GM13977 (cell line): ENCODE results near the gene DBNDD1.

Source experiments
- DNase-seq: peaks from one replicate; pipeline ENCODE4 v3.0.0; 2012; ENCODE audit warnings: low spot score
- in situ Hi-C: fragments of 300-500 bp; cut with MboI; formaldehyde crosslinking; loops from one replicate; pipeline ENCODE4 v1.12.0; 2022; ENCODE audit warnings: low sequenced_read_pairs, low pct_unique_long_range_greater_than_20kb, mixed read lengths, inconsistent platforms; ENCODE audit not compliant: unreplicated experiment
- TF ChIP-seq, protein P1 (sequence below): IDR thresholded peaks from 2 replicates; pipeline ENCODE4 v1.5.1; 2012; ENCODE audit warnings: mild to moderate bottlenecking, control low read depth; ENCODE audit not compliant: insufficient read depth; ENCODE audit errors: extremely low read depth, missing control alignments

DBNDD1 gene

DNA sequence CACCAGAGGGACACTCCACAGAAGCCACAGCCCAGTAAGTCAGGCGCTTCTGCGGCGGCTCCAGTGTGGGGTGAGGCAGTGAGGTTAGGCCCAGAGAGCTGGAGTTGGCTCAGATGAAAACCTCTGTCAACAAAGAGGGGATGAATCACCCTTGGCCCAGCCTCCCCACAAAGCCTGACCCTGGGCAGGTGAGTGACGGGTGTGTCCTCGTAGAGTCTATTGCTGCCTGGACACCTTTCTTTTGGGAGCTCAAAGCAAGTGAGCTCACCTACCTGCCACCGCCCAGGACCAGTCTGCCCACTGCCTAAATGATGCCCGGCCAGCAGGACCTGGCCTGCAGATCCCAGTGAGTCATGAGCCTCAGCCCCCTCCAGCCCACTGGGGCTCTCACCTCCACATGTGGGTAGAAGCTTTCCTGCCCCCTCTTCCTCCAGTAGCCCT lies 24.9 kb upstream of the DBNDD1 start:
- in situ Hi-C loops, result no loop called here
- TF ChIP-seq, protein P1, sequence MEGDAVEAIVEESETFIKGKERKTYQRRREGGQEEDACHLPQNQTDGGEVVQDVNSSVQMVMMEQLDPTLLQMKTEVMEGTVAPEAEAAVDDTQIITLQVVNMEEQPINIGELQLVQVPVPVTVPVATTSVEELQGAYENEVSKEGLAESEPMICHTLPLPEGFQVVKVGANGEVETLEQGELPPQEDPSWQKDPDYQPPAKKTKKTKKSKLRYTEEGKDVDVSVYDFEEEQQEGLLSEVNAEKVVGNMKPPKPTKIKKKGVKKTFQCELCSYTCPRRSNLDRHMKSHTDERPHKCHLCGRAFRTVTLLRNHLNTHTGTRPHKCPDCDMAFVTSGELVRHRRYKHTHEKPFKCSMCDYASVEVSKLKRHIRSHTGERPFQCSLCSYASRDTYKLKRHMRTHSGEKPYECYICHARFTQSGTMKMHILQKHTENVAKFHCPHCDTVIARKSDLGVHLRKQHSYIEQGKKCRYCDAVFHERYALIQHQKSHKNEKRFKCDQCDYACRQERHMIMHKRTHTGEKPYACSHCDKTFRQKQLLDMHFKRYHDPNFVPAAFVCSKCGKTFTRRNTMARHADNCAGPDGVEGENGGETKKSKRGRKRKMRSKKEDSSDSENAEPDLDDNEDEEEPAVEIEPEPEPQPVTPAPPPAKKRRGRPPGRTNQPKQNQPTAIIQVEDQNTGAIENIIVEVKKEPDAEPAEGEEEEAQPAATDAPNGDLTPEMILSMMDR, result no peak
- peak; percentile 18 for DNase-seq

DNA sequence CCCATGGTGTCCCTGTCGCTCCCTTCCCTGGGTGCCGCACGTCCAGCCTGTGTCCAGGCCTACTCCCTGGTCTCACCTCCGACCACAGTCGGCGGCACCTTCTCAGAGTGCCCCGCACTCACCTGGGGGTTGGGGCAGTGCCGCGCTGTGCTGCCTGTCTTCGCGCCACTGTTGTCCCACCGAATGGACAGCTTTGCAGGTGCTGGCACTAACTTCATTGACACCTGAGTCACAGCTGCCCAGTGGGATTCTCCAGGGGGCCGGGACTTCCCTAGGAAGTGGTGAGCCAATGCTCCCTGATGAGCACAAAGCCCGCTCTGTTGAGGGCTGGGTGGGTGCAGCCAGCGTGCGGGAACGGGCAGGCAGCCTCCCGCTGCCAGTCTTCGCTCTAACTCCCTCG lies 24.3 kb upstream of the DBNDD1 start:
- TF ChIP-seq, protein P1, result no peak
- in situ Hi-C loops, result no loop called here
- peak; percentile 13 for DNase-seq

DNA sequence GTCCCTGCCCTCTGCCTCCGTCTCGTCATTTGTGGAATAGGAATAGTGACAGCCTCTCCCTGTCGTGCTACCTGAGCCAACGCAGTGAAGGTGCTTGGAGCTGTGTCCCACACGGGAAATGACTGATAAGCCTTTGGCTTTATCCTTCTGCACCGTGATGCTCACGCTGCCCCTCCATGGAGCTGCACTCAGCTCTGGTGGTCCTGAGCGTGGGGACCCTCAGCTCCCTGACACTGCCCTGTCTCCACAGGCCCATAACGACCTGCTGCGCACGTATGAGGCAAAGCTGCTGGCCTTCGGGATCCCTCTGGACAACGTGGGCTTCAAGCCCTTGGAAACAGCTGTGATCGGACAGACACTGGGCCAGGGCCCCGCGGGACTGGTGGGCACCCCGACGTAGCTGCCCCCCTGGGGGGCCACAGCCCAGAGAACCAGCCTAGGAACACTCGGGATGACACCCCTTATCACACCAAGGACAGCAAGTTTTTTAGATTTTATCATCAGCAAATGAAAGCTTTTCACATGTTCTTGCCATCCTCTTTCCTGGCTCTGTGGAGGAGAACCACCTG lies 23.8 kb upstream of the DBNDD1 start:
- peak; percentile 8 for DNase-seq
- in situ Hi-C loops, result no loop called here
- TF ChIP-seq, protein P1, result no peak

DNA sequence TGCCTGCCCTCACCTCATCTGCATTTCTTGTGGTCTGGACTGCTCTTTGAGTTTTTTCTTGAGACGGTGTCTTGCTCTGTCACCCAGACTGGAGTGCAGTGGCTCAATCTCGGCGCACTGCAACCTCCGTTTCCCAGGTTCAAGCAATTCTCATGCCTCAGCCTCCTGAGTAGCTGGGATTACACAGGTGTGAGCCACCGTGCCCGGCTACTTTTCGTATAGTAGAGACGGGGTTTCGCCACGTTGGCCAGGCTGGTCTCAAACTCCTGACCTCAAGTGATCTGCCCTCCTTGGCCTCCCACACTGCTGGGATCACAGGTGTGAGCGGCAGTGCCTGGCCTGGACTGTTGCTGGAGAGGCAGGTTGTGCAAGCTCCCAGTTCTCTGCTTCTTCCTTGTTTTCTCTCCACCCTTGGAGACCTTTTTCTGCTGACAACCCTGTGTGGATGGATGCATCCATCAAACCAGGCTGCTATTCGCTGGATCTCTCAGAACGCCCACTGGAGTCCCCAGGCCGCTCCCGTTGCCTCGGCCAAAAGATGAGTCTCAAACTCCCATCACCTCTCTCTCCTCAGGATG lies 22.7 kb upstream of the DBNDD1 start:
- TF ChIP-seq, protein P1, result no peak
- peak; percentile 14 for DNase-seq
- in situ Hi-C loops, result no loop called here

DNA sequence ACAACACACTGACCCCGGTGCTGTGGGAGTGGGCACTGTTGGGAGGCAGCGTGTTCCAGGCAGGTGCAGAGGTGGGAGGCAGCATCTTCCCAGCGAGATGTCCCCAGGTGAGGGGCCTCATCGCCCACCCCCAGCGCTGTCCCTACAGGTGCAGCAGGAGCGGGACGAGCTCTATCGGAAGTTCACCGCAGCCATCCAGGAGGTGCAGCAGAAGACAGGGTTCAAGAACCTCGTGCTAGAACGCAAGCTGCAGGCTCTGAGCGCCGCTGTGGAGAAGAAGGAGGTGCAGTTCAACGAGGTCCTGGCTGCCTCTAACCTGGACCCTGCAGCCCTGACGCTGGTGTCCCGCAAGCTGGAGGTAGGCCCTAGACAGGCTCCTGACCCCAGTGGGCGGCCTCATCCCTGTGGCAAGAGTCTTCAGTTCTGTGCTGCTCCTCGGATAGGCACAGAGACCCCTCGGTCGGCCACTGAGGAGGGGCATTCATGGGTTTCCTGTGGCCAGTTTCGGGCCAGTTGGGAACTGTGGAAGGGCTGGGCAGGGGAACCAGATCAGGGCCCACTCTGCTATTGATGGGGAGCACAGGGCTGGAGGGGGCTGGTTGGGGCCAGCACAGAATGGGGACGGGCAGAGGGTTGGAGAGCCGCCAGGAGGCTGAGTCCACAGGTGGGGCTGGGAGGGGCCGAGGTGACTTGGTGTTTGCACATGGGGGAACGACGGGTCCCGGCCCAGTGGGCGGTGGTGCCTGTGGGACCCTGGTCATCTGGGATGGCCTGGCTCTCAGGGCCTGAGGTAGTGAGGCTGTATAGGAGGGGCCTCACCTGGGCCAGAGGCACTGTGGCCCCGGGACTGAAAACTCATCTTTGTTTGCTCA lies 21.1 kb upstream of the DBNDD1 start:
- in situ Hi-C loops, result no loop called here
- TF ChIP-seq, protein P1, result no peak
- peak; percentile 15 for DNase-seq

DNA sequence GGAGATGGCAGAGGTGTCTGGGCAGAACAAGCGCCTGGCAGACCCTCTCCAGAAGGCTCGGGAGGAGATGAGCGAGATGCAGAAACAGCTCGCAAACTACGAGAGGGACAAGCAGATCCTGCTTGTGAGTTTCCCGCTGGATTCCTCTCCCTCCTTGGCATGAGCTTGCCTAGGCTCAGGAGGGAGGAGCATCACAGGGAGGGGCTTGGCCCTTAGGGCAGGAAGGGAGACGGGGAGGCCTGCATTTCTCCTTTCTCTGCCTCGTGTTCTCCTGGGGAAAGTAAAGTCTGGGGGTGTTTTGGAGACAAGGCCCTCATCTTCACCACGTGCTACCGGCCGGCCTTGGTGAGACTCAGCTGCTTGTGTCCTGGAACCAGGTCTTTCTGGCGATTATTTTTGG lies 18.0 kb upstream of the DBNDD1 start:
- no peak for DNase-seq
- TF ChIP-seq, protein P1, result no peak
- in situ Hi-C loops, result no loop called here
